ENCODE results near the gene CCL26. TPM values are rescaled to one million over a fixed set of nuclear protein-coding genes. Genes with fewer than 3 reads are reported as not detected.

CCL26 gene
- total RNA-seq, 2 donors from 2014 or later = not detected

DNA sequence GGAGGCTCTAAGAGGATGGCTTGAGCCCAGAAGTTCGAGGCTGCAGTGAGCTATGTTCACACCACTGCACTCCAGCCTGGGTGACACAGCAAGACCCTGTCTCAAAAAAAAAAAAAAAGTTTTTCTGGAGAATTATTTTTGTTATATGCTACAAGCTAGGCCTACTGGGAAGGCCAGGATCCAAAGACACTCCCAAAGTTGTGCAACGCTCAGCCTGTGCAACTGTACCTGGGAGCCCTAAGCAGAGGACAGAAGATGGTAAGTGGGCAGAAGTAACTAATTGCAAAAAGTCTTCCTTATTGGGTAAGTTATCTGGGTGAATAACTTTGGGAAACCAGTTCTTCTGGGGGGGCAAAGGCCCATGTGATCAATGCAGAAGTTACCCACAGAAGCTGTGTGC, 50.6 kb downstream of the CCL26 start:
- no peaks in the 10 kb centered on the region for H3K36me3 Mint-ChIP-seq (ENCODE audit: low read depth)
- no peak overlapping the region for H3K27ac Mint-ChIP-seq
- no peaks in the 10 kb centered on the region for H3K9me3 Mint-ChIP-seq
- ATAC-seq (replicated peaks) = no peak
- no peak overlapping the region for H3K4me3 Mint-ChIP-seq
- H3K27me3 Mint-ChIP-seq = no peaks in the 10 kb centered on the region
- no peaks in the 10 kb centered on the region for H3K4me1 Mint-ChIP-seq

GRCh38 chr7:75719626-75720025, 52.4 kb downstream of the CCL26 start:
- Mint-ChIP-seq H3K4me3 (no peak overlapping the region), H3K27me3 (no peaks in the 10 kb centered on the region), H3K4me1 (no peaks in the 10 kb centered on the region), H3K27ac (peak overlapping the region; percentile 34), H3K9me3 (no peaks in the 10 kb centered on the region), H3K36me3 (ENCODE audit: low read depth) (no peaks in the 10 kb centered on the region)
- ATAC-seq (replicated peaks) = no peak

Other genes with a start within 250 kb of the CCL26 start
- 10 to 100 TPM in 1 of 2 donors, 1 to 10 TPM in 1; 9.8 to 13.0 TPM for gene HIP1, start 33.3 kb downstream of the CCL26 start, total RNA-seq
- gene CCL24, start 41.6 kb upstream of the CCL26 start, total RNA-seq = not detected
- gene RHBDD2, start 106.8 kb upstream of the CCL26 start, total RNA-seq = 10 to 100 TPM; 16.5 to 19.3 TPM
- 10 to 100 TPM; 24.4 to 53.7 TPM for gene POR, start 142.9 kb upstream of the CCL26 start, total RNA-seq
- gene TMEM120A, start 222.4 kb upstream of the CCL26 start, total RNA-seq = 10 to 100 TPM; 30.5 to 51.7 TPM